HG03135 (cell line): Measurements from ENCODE around the gene GNB1L.
"Not testable (repeated sequence)": the region's sequence is repeated elsewhere in the genome, so short reads cannot be mapped to it uniquely, and the experiment has no call there.

Experiments used
- ATAC-seq: cut with Tn5 transposase; IDR thresholded peaks from one replicate; pipeline ENCODE4 v1.9.1; 2021; ENCODE audit warnings: mild to moderate bottlenecking, moderate library complexity; ENCODE audit not compliant: unreplicated experiment

Gene GNB1L

DNA sequence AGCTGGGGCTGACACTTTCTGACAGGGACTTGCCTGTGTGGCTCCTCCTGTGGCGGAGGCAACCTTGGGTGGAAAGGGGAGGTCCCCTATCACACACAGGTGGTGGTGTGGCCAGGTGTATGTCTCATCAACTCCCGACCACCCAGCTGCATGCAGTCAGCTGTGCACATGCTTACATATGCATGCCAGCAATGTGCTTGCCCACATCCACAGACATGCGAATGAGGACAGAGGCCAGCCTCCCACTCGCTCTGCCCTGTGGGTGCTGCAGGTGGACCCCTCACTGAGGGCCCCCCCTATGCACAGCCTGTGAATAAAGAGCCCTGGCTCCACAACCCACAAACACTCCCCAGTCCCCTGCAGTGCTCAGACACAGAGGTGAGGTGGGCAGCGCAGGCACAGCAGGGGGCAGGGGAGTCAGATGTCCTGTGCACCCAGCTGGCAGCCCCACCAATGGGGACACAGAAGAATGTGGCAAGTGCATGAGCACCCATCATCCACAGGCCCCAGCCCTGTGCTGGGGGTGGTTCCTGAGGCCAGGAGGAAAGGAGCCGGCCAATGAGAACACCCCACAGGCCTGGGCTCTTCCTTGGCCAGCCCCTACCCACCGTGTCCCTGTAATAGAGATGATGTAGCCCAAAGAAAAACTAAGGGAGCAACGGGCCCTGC lies 9.5 kb downstream of the GNB1L start:
- ATAC-seq, result no peak

DNA sequence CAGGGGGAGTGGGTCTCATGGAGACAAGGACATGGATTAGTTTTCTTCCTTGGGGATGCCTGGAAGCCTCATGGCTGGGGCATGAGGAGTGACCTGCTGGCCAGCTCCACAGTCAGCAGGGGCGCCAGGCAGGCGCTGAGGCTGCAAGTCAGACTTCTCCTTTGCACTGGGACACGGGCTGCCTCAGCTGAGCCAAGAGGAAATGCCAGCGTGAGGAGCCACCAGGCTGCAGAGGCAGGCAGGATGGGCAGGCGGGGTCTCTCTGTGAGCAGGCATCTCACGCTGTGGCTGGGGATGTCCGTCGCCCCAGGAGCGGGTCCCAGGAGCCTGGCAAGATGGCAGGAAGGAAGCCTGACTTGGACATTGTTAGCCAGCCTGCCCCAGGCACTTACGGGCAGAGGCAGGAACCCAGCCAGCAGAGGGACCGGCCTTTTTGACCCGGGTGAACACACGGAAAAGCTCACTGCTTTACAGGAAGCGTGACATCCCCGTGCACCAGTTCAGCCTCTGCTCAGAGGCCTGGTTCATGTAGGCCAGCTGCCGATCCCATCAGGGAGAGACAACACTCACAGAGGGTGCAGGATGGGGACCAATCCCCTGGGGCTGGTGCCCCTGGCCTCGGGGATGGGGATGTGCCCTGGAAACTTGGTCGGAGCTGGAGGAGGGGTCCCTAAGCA lies 10.2 kb downstream of the GNB1L start:
- ATAC-seq, result no peak

DNA sequence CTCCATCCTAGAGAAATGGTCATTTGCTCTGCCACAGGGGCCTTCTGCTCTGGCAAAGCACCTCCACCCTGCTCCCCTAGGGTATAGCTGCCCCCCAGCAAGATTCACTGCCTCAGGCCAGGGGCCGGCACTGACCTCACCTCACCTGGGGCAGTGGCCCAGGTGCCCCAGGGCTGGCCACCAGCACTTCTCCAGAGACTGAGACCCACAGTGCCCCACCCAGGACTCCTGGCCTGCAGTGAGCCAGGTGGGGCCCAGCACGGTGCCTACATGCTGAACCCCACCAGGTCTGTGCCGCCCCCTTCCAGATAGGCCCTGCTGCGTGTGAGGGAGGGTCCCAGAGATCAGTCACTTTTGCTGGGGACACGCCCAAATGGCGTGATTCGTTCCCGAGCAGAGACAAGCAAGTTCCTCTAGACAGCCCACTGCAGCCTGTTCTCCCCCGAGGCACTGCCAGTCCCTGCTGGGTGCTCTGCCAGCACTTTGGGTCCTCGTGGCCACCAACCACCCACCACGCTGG lies 10.8 kb downstream of the GNB1L start:
- no peak for ATAC-seq

GRCh38 chr22:19843107-19843856 lies 11.4 kb downstream of the GNB1L start:
- ATAC-seq, result no peak

DNA sequence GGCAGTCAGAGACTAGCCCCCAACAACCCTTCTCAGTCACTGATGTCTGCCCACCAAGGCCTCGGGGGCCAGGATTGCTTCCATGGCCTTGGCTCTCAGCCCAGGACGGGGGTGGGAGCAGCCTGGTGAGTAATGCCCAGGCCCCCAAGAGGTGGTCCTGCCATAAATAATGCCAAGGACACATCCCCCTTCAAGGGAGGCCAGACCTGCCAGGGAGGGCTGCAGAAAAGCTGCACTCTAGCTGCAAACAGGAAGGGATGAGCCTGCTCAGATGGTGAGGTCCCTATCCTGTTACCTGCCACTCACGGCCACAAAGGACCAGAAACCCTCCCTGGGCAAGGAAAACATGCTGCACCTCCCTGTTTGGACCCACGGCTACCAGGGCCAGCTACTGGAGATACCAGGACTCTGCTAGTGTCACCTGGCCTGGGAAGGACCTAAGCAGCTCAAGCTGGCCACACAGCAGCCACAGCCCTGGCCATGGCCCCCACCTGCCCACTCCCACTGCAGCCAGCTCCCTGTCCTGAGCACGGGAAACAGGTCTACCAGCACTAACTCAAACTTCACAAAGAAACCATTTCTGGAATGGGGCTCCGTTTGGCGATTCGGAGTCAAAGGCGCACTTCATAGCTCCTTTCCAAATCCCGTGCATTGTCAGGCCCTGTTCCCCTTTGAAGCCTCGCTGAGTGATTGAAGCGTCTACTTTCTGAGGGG lies 12.1 kb downstream of the GNB1L start:
- no peak for ATAC-seq

DNA sequence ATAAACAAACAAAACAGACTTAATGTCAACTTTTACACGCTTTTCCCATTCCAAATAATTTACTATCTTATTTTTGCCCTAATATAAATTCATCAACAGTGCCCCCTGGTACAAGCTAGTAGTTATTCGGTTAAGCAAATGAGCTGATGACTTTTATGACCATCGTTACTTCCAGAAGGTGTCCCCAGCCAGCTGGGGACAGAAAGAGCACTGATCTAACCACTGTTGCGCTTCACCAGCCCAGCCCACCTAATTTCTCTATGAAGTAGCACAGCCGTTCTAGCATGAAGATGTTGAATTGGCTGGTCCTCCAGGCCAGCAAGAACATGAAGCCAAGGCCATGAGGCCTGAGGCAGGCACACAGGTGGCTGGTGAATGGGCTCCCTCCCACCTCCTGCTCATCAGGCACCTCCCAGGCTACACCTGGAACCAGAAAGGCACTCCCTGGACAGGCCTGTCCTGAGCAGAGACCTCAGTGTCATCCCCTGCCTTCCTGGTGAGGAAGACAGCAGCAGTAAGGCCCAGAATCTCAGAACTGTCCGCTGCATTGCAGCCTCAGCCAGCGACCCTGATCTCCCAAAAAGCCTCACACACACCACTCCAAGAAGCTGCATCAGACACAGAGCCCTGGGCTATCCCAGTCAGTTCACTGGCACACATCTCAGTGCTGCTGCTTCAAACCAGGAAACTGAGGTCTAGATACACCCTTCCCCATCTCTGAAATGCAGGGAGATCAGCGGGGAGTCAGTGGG lies 12.9 kb downstream of the GNB1L start:
- no peak for ATAC-seq

DNA sequence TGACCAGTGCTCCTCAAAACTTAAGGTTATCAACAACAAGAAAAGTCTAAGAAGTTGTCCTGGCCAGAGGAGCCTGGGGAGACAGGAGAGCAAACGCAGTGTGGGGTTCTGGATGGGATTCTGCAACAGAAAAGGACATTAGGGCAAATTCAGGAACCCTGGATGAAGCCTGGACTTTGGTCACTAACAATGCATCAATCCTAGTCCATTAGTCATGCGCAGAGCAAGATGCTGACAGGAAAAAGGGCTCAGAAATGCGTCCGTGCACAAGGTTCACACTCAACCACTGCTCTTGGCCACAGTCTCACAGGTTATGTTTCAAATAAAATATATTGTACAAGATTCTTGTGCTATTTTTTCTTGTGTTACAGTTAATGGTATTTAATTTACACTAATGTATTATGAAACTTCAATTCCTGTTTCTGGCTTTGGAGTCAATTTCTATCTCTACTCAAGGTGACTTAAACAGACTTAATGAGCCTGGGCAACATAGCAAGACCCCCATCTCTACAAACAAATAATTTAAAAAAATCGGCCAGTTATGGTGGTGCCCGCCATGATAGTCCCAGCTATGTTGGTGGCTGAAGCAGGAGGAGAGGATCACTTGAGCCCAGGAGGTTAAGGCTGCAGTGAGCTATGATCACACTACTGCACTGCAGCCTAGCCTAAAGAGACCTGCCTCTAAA lies 13.6 kb downstream of the GNB1L start:
- no peak for ATAC-seq

GRCh38 chr22:19840059-19840458 lies 14.6 kb downstream of the GNB1L start:
- no peak for ATAC-seq

- ATAC-seq, result no peak
Measured at GRCh38 chr22:19837915-19838314, 16.8 kb downstream of the GNB1L start.

GRCh38 chr22:19836512-19836911 lies 18.2 kb downstream of the GNB1L start:
- no peak for ATAC-seq

DNA sequence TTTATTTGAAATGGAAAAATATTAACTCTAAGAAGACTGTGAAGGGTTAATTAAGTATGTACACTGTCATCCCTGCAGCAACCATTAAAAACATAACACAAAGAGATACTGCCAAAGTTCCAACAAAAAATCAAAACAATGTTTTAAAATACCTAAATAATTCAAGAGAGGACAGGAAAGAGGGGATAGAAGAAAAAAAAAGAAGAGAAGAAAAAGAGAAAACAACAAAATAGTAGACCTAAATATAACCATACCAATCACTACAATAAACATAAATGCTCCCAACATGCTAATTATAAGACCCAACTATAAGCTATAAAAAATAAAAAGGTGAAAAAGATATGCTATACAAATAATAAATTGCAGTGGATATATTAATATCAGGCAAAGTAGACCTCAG lies 20.1 kb downstream of the GNB1L start:
- no peak for ATAC-seq

- ATAC-seq, result not testable (repeated sequence)
Measured at GRCh38 chr22:19833327-19833726, 21.3 kb downstream of the GNB1L start.

GRCh38 chr22:19832476-19833108 lies 22.1 kb downstream of the GNB1L start:
- ATAC-seq, result no peak

- ATAC-seq, result not testable (repeated sequence)
Measured at GRCh38 chr22:19831979-19832378, 22.7 kb downstream of the GNB1L start.

DNA sequence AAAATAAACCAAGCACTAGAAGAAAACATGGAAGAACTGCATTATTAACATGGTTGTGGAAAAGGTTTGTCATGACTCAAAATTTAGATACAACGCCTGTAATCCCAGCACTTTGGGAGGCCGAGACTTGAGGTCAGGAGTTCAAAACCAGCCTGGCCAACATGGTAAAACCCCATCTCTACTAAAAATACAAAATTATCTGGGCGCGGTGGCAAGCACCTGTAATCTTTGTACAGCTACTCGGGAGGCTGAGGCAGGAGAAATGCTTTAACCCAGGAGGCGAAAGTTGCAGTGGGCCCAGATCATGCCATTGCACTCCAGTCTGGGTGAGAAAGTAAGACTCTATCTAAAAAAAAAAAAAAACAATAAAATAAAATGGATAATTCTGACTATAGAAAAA lies 23.7 kb downstream of the GNB1L start:
- ATAC-seq, result no peak

DNA sequence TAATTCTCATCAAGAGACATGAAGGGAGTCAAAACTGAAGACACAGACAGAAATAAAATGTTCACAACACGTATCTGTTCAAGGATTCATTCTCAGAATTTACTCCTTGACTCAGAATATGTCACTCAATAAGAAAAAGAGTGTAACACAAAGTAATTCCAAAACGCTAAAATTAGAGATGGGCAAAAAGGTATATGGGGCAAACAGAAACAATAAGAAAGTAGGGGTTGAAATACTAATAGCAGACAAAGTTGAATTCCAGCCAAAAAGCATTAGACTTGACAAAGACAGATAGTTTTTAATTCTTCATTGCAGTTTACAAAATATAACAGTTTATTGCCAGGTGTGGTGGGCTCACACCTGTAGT lies 26.7 kb downstream of the GNB1L start:
- no peak for ATAC-seq

GRCh38 chr22:19827341-19828034 lies 27.2 kb downstream of the GNB1L start:
- ATAC-seq, result no peak

DNA sequence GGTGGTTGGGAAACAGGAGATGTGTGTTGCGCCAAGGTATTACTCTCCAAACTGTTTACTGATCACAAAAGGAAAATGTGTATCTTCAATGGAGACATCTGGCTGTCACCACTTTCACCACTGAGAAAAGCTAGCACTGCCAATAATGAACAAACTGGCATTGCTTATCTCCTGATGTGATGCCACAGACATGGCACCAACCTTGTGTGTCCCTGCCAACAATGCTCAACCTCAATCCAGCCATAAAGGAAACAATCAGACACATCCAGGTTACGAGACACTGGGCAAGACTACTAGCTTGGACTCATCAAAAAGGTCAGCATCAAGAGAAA lies 28.1 kb downstream of the GNB1L start:
- no peak for ATAC-seq
